ENCODE measurements around the gene TRPM2.
"Not testable (repeated sequence)": the region's sequence is repeated elsewhere in the genome, so short reads cannot be mapped to it uniquely, and the experiment has no call there.

The TRPM2 gene

DNA sequence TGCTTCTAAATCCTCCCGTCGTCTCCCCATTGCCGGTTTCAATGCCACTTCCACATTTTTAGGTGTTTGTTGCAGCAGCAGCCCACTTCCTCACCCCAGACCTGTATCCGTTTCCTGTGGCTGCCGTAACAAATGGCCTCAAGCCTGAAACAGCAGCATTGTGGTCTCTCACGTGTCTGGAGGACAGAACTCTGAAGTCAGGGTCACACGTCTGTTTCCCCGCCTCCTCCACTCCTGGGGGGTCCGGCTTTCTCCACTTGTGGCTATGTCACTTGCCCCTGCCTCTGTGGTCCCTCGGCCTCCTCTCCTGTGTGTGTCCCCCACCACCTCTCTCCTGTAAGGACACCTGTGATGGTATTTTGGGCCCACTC, 21.8 kb downstream of the TRPM2 start:
- no peak for DNase-seq (ENCODE audit: low read depth in 2 of 2)

DNA sequence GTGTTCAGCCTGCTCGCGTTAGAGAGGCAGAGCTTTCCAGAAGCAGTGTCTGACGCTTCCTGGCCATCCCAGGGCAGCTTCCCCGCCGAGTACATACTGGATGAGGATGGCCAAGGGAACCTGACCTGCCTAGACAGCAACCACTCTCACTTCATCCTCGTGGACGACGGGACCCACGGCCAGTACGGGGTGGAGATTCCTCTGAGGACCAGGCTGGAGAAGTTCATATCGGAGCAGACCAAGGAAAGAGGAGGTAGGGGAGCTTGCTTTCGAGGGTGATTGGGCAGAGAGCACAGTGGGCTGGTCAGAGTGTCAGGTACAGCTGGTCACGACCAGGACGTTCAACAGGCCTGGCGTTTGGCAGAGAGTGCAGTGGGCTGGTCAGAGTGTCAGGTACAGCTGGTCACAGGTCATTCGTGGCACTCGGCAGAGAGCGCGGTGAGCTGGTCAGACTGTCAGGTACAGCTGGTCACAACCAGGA, 22.4 kb downstream of the TRPM2 start:
- no peak for DNase-seq (ENCODE audit: low read depth in 2 of 2)

DNA sequence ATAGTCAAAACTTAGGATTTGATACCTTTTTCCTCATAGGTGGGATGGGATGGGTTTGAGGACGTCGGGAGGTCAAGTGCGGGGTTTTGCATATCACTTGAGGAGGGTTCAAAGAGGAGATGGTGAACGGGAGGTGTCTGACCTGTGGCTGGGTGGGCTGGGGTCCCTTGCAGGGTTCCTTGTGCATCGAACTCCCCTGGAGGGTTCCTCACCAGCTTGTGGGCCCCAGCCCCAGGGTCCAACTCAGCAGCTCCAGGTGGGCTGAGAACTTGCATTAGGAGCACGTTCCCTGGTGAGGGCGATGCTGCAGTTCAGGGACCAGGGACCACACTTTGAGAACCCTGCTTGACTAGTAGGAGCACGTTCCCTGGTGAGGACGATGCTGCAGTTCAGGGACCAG, 23.2 kb downstream of the TRPM2 start:
- no peak for DNase-seq (ENCODE audit: low read depth in 2 of 2)

DNA sequence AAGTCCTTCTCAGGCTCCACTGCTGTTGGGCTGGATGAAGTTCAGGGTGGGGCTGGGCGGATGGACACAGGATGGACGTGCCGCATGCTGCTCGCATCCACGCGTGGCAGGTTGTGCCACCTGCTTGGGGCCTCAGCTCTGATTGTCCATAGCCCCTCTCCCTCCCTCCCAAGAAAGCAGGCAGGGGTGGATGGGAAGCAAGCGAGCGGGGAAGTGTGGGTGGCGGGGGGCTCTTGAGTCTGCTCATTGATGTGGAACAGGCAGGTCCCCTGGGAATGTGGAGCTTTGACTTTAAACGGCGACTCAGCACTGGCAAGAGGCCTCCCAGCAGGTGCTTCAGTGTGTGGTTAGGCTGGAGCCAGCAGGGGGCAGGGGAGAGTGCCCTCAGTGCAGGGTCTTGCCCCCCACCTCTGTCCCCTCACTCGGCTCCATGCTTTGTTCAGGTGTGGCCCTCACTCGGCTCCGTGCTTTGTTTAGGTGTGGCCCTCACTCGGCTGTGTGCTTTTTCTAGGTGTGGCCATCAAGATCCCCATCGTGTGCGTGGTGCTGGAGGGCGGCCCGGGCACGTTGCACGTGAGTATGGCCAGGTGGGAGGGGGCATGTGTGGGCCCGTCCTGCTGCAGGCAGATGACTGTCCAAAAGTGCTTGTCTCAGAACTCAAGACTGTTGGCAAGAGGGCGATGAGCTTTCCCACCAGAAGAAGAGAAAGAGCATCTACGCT, 23.9 kb downstream of the TRPM2 start:
- DNase-seq (ENCODE audit: low read depth in 2 of 2): no peak

DNA sequence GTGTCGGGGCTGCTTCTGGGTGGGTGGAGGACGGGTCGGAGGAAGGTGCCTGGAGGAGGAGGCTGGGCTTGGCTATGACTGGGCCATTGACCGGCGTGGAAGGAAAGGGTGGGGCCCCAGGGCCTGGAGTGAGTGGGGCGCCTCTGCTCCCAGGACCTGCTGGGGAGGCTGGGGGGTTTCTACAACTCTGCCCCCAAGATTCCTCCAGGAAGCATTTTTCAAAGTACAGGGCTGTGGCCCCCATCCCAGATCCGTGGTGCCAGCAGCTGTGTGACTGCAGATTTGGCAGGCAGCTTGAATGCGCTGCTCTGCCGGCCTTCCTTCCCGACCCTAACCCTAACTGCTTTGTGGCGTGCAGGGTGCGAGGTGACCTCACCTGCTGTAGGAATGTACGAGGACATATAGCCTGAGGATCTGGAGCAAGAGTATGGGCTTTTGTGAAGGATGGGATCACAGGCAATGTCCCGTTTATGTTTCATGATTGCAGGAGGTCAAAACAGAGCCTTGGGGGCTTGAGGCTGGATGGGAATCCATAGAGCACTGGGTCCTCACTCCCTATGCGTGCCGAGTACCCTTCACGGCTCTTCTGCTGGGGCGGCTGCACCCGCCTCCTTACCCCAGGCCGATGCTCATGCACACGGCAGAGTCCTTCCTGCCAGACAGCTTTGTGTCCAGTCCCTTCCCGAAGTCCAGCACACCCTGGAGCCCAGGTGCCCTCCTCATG, 24.7 kb downstream of the TRPM2 start:
- no peak for DNase-seq (ENCODE audit: low read depth in 2 of 2)

DNA sequence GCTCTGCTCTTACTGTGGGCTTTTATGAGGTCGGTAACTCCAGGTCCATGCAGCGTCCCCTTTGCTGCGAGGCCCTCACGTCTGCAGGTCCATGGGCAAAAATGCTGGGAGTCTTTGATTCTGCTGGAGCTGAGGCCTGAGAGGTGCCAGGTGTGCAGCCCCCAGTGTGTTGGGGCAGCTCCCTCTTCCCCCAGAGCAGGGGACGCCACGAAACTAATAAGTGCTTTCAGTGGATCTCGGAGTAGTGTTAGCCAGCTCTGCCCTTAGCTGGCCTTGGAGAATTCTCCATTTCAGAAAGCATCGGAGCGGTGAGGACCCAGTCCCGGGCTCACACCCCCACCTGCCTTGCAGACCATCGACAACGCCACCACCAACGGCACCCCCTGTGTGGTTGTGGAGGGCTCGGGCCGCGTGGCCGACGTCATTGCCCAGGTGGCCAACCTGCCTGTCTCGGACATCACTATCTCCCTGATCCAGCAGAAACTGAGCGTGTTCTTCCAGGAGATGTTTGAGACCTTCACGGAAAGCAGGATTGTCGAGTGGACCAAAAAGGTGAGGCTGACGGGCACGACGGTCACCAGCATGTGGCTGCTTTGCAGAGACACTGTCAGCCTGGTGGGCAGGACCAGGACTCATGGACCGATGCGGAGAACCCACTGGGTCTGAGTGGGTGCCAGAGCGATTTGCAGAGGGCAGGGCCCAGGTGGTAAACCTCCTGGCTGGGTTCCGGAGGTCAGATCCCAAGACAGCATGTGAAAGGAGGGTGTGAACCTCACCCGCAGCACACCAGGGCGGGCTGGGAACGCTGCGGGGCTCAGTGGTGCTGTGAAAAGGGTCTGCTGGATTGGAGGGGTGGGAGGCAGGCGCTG, 25.5 kb downstream of the TRPM2 start:
- DNase-seq (ENCODE audit: low read depth in 2 of 2): no peak

DNA sequence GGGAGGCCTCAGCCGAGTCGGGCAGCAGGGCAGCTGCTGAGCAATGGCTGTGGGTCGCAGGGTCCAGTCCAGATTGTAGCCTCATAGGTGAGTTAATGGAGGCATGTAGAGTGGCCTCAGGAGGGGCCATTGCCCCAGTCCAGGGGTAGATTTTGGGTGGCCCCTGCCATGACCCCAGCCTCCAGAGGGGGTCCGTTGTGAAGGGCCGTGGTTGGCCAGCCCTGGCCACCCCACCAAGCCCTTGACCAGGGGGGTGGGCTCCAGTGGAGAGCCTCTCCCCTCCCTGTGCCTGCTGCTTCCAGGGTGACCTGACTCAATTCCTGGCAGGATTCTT, 26.1 kb downstream of the TRPM2 start:
- no peak for DNase-seq (ENCODE audit: low read depth in 2 of 2)

DNA sequence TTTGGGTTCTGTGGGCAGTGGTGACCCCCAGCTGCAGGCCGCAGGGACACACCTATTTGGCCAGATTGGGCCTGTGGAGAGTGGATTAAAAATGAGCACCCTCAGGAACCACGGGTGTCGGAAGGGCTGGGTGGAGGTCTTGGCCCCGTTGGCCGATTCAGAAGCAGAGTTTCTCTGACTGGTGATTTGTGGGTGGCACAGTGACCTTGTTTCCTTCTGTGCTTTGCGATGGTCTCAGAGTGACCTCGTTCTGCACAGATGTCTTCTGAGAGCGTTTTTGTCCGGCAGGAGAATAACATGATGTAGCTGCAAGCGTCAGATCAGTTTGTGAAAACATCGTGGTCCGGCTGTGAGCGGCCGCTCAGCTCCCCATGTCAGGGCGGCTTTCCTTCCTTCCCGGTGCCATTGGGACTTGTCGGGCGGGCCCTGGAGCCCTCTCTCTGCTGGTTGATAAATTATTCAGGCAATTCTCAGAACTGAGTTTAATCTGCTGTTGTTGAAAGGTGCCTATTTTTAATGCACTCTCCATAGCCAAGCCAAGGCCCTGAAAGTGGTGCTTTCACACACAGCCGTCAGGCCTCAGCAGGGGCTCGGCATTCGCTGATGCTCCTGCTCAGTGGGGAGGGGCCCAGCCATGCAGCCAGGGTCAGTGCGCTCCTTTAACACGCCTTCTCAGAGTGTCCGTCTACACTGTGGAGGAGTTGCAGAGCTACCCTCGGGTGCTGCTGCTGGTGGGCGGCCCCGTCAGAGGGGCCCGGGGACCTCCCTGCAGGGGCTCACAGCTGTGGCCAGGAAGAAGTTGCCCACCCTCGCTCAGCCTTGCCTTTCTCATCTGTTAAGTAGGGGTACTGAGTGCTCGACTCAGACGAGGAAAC, 26.8 kb downstream of the TRPM2 start:
- DNase-seq (ENCODE audit: low read depth in 2 of 2): no peak

DNA sequence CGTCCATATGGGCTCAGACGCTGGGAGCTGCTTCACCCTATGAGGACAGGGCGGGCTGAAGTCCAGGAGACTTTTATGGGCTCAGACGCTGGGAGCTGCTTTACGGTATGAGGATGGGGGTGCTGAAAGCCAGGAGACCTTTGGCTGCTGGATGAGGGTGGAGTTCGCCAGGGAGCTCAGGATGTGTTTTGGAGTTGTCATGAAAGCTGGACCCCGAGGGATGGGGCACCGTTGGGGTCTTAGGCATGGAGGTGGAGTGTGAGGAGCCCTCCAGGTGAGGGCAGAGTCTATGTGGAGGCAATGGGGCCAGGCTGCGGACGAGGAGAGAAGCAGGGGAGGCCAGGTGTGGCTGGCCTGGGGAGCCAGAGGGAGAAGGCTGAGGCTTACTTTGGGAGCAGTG, 27.5 kb downstream of the TRPM2 start:
- DNase-seq (ENCODE audit: low read depth in 2 of 2): no peak

DNA sequence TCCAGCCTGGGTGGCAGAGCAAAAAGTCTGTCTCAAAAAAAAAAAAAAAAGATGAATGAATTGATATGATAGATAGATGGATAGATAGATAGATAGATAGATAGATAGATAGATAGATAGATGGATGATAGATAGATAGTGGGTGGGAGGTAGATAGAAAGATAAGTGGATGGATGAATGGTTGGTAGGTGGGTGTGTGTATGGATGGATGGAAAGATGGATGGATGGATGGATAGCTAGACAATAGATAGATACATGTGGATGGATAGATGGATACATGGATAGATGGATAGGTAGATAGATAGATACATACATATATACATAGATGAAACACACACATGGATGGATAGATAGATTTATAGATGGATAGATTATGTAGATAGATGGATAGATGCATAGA, 28.5 kb downstream of the TRPM2 start:
- DNase-seq (ENCODE audit: low read depth in 2 of 2): no peak

DNA sequence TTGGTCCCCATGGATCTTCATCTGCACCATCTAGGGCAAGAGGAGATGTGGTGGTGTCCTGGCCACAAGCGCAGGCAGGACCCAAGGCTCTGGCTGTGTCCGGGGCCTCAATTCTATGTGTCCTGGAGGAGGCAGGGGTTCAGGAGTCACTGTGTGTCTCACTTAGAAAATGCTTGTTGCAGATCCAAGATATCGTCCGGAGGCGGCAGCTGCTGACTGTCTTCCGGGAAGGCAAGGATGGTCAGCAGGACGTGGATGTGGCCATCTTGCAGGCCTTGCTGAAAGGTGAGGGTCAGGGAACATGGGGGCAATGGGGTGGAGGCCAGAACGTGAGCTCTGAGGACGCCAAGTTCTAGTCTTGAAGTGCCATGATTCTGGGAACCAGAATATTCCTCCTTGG, 29.1 kb downstream of the TRPM2 start:
- DNase-seq (ENCODE audit: low read depth in 2 of 2): no peak

DNA sequence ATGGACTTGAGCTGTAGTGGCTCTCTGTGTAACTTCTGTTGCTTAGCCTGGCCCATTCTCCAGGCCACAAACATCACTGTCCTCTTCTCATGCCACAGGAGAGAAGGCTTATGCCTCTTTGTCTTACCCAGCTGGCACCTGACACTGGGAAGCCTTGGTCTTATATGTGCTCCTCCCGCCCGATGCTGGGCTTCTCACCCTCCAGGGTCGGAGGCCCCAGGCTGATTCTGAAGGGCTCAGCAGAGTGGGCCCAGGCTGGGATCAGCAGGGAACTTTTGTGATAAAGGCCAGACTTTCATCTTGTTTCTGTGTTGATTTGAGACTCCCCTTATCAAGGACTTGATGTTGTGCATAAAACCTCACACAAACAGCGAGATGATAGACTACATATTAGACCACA, 29.8 kb downstream of the TRPM2 start:
- no peak for DNase-seq (ENCODE audit: low read depth in 2 of 2)

DNA sequence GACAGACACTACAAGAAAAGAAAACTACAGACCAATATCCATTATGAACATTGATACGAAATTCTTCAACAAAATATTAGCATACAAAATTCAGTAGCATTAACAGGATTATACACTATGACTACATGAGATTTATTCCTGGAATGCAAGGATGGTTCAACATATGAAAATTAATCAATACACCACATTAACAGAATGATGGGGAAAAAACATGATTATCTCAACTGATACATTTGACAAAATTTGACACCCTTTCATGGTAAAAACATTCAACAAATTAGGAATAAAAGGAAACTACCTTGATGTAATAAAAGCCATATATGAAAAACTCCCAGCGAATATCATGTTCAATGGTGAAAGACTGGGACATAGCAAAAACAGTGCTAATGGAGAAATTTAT, 31.5 kb downstream of the TRPM2 start:
- no peak for DNase-seq (ENCODE audit: low read depth in 2 of 2)

DNA sequence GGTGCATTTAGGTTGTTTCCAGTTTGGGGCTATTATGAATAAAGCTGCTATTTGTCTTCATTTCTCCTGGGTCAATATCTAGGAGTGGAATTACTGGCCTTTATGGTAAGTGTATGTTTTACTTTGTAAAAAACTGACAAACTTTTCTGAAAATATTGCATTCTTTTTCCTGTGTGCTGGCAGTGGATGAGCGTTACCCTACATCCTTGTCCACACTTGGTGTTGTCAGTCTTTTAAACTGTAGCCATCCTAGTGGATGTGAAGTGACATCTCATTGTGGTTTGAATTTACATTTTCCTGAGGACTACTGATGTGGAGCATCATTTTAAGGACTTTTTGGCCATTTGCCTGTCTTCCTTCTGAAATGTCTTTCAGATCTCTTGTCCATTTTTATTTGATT, 35.9 kb downstream of the TRPM2 start:
- no peak for DNase-seq (ENCODE audit: low read depth in 2 of 2)

DNA sequence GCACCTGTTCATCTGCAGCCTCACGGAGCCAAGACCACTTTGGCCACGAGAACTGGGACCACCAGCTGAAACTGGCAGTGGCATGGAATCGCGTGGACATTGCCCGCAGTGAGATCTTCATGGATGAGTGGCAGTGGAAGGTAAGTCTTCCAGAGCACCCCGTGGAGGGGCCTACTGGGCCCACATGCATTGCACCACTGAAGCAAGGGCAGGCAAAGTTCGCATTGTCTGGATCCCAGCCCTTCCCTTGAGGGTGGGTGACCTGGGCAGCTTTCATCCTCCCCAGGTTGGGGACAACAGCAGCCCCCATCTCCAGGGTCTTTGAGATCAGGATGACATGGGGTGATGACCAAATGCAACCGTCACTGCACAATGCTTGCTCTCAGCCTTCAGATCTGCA, 37.5 kb downstream of the TRPM2 start:
- no peak for DNase-seq (ENCODE audit: low read depth in 2 of 2)

DNA sequence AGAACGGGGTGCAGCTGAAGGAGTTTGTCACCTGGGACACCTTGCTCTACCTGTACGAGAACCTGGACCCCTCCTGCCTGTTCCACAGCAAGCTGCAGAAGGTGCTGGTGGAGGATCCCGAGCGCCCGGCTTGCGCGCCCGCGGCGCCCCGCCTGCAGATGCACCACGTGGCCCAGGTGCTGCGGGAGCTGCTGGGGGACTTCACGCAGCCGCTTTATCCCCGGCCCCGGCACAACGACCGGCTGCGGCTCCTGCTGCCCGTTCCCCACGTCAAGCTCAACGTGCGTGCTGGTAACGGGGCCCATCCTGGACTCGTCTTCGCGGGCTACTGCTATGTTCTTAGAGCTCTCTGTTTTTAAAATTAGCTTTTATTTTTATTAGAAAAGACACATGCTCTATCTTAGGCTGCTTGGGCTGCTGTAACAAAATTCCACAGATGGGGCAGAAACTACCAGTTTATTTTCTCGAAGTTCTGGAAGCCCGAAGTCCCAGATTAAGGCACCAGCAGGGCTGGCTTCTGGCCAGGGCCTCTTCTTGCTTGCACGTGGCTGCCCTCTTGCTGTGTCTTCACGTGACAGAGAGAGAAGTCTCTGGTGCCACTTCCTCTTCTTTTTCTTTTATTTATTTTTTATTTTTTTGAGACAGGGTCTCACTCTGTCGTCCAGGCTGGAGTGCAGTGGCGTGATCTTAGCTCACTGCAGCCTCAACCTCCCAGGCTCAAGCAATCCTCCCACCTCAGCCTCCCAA, 38.1 kb downstream of the TRPM2 start:
- DNase-seq (ENCODE audit: low read depth in 2 of 2): no peak

DNA sequence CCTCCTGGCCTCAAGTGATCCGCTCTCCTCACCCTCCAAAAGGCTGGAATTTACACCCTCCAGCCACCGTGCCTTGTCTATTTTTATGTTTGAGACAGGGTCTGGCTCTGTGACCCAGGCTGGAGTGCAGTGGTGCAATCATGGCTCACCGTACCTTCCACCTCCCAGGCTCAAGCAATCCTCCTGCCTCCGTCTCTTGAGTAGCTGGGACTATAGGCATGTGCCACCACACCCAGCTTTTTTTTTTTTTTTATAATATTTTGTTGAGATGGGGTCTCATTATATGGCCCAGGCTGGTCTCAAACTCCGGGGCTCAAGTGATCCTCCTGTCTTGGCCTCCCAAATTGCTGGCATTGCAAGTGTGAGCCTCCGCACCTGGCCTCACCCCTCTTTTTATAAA, 38.8 kb downstream of the TRPM2 start:
- DNase-seq (ENCODE audit: low read depth in 2 of 2): no peak

DNA sequence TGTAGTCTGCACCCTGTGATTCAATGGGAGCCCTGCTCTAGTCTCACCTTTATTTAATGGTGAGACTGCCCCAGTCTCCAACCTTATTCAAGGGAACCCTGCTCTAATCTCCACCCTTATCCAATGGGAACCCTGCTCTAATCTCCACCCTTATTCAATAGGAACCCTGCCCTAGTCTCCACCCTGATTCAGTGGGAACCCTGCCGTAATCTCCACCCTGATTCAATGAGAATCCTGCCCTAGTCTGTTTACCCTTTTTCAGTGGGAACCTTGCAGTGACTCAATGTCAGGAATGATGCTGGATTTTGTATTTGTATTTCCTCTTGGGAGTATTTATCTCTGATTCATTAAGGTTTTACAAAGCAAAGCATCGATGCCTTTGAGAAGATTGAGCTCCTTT, 39.5 kb downstream of the TRPM2 start:
- DNase-seq (ENCODE audit: low read depth in 2 of 2): no peak

DNA sequence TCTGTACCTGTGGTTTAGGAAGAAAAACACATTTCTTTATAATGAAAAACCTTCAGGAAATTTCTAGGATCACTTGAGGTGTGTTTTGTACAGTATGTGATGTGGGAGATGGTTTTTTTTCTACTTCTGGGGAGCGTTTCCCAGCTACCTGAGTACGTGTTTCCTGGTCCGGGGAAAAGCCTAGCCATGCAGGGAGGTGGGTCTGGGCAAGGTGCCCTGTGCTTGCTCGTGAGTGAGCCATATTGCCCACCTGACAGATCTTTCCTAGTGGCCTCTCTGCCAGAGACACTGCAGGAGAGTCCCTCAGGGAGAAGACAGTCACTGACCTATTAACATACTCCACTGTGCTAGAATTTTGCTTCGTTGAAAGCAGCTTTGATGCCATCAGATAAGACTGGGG, 41.3 kb downstream of the TRPM2 start:
- DNase-seq (ENCODE audit: low read depth in 2 of 2): no peak

DNA sequence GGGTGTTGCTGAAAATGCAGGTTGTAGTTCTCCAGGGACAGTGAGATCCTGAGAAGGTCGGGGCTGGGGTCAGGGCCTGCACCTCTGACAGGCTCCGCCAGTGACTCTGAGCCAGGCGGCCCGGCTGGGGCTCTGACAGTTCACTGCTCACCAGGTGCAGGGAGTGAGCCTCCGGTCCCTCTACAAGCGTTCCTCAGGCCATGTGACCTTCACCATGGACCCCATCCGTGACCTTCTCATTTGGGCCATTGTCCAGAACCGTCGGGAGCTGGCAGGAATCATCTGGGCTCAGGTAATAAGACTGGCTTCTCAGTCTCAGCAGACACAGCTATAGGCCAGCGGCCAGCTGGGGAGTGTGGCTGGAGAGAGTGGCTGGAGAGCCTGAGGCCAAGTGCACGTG, 41.8 kb downstream of the TRPM2 start:
- DNase-seq (ENCODE audit: low read depth in 2 of 2): no peak

DNA sequence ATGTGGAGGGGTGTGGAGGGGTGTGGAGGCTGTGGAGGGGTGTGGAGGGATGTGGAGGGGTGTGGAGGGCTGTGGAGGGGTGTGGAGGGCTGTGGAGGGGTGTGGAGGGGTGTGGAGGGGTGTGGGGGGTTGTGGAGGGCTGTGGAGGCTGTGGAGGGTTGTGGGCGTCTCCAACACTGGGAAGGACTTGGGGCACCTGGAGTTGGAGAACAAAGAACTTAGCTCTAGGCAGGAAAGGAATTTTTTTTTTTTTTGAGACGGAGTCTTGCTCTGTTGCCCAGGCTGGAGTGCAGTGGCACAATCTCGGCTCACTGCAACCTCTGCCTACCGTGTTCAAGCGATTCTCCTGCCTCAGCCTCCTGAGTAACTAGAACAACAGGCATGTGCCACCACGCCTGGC, 43.4 kb downstream of the TRPM2 start:
- DNase-seq (ENCODE audit: low read depth in 2 of 2): not testable (repeated sequence)

Data from stimulated activated CD4-positive, alpha-beta T cell treated with anti-CD3 and anti-CD28 coated beads, Interleukin-15, amount 100 ng/mL, for 48 hours (primary cell).